CD8-positive, alpha-beta memory T cell (primary cell): ENCODE results near the gene CCNT1. TPM values are rescaled to one million over a fixed set of nuclear protein-coding genes. Genes with fewer than 3 reads are reported as not detected.
"Not testable (repeated sequence)": the region's sequence is repeated elsewhere in the genome, so short reads cannot be mapped to it uniquely, and the experiment has no call there.

ENCODE experiments used
- CTCF ChIA-PET: fragments of 350-600 bp; sonication (Branson Sonifier 250); formaldehyde crosslinking; loops from one replicate; lab custom pipeline; 2021; ENCODE audit warnings: antibody characterized with exemption; lab: Charles Lee
- POLR2A ChIA-PET: fragments of 350-600 bp; sonication (Branson Sonifier 250); formaldehyde crosslinking; loops from one replicate; lab custom pipeline; 2021; ENCODE audit warnings: antibody characterized with exemption; lab: Charles Lee
- DNase-seq, 5 donors: peaks; one replicate each; pipeline versions ENCODE4 v3.0.0 to v3.0.0-alpha.2; 2020 to 2022; ENCODE audit warnings: mixed read lengths in 1 of 5
- H3K27ac ChIP-seq: one replicate; pipeline ENCODE4 v1.7.0; 2013; ENCODE audit warnings: low read depth, mild to moderate bottlenecking, low read length, moderate library complexity
- H3K27me3 ChIP-seq: 2 replicates; pipeline ENCODE4 v1.7.0; 2013; ENCODE audit warnings: low read length, mild to moderate bottlenecking; ENCODE audit not compliant: insufficient read depth, poor library complexity, severe bottlenecking
- H3K36me3 ChIP-seq: 2 replicates; pipeline ENCODE4 v1.7.0; 2013; ENCODE audit warnings: mild to moderate bottlenecking, low read length, moderate library complexity; ENCODE audit not compliant: insufficient read depth
- H3K4me1 ChIP-seq: 2 replicates; pipeline ENCODE4 v1.7.0; 2013; ENCODE audit warnings: mild to moderate bottlenecking, low read length, moderate library complexity; ENCODE audit not compliant: insufficient read depth
- H3K4me3 ChIP-seq: 2 replicates; pipeline ENCODE4 v1.7.0; 2013; ENCODE audit warnings: mild to moderate bottlenecking, low read length
- H3K9me3 ChIP-seq: 2 replicates; pipeline ENCODE4 v1.7.0; 2013; ENCODE audit warnings: mild to moderate bottlenecking, low read length
- H3K27ac Mint-ChIP-seq, 8 donors: one replicate each; pipeline ENCODE4 v1.8.0; 2020 to 2021; ENCODE audit warnings: mixed read lengths in 8 of 8, mild to moderate bottlenecking in 6 of 8, inconsistent platforms in 3 of 8, moderate library complexity in 3 of 8
- H3K27me3 Mint-ChIP-seq, 2 donors: one replicate each; pipeline ENCODE4 v1.8.0; 2020 to 2021; ENCODE audit warnings: mixed read lengths in 2 of 2, mild to moderate bottlenecking in 1 of 2, moderate library complexity in 1 of 2
- H3K36me3 Mint-ChIP-seq, 3 donors: one replicate each; pipeline ENCODE4 v1.8.0; 2020 to 2021; ENCODE audit warnings: mixed read lengths in 3 of 3, inconsistent platforms in 1 of 3, mild to moderate bottlenecking in 1 of 3
- H3K4me1 Mint-ChIP-seq, 3 donors: one replicate each; pipeline ENCODE4 v1.8.0; 2020 to 2021; ENCODE audit warnings: mixed read lengths in 3 of 3, inconsistent platforms in 1 of 3, mild to moderate bottlenecking in 1 of 3
- H3K4me3 Mint-ChIP-seq, 7 donors: one replicate each; pipeline ENCODE4 v1.8.0; 2020 to 2021; ENCODE audit warnings: mixed read lengths in 7 of 7, mild to moderate bottlenecking in 6 of 7, moderate library complexity in 4 of 7, inconsistent platforms in 2 of 7
- H3K9me3 Mint-ChIP-seq, 5 donors: one replicate each; pipeline ENCODE4 v1.8.0; 2020 to 2022; ENCODE audit warnings: mixed read lengths in 5 of 5, mild to moderate bottlenecking in 3 of 5, moderate library complexity in 2 of 5, inconsistent platforms in 1 of 5
- polyA plus RNA-seq: library from polyadenylated mRNA; unstranded; fragments of 300-500 nt; fragmentation: Illumina TruSeq; gene quantifications from one replicate; pipeline ENCODE4 v1.2.3, GENCODE V29; 2021
- total RNA-seq, 2 experiments: library from RNA; stranded (reverse); gene quantifications; one replicate each; pipeline ENCODE4 v1.2.3, GENCODE V29; 2021

CCNT1 gene
- total and polyA plus RNA-seq, 3 experiments from 2014 or later: 12.9 to 66.4 (median 59.1) TPM

- H3K27ac Mint-ChIP-seq: no peak overlapping the region
- no peaks in the 10 kb centered on the region for H3K27me3 Mint-ChIP-seq
- Histone ChIP-seq H3K9me3 (no peaks in the 10 kb centered on the region), H3K27me3 (no peaks in the 10 kb centered on the region), H3K36me3 (peaks cover 51% of the 10 kb centered on the region), H3K4me3 (no peak overlapping the region), H3K27ac (no peak overlapping the region), H3K4me1 (peaks cover 7% of the 10 kb centered on the region)
- no peak for DNase-seq
- no peak overlapping the region for H3K4me3 Mint-ChIP-seq
- peaks cover 23 to 26% (median 26%) of the 10 kb centered on the region in 3 donors for H3K4me1 Mint-ChIP-seq
- POLR2A ChIA-PET: interaction anchor here (0.5 to 0.6 kb wide), 2 partner anchors 12 to 18 kb away, joined by 5 to 6 read pairs; no protein-coding TSS in a partner anchor
- peaks cover 8 to 73% (median 23%) of the 10 kb centered on the region in 3 donors for H3K36me3 Mint-ChIP-seq
- CTCF ChIA-PET: interaction anchor here (1.3 kb wide), 1 partner anchor 10 kb away, joined by 3 read pairs; no protein-coding TSS in a partner anchor
- H3K9me3 Mint-ChIP-seq: no peaks in the 10 kb centered on the region
These were observed 45.2 kb downstream of the CCNT1 start for GRCh38 chr12:48671231-48671856.

- Mint-ChIP-seq H3K9me3 (no peaks in the 10 kb centered on the region), H3K27ac (no peak overlapping the region), H3K27me3 (no peaks in the 10 kb centered on the region), H3K4me1 (peaks cover 12 to 17% (median 16%) of the 10 kb centered on the region in 3 donors), H3K36me3 (peaks cover 8 to 72% (median 27%) of the 10 kb centered on the region in 3 donors), H3K4me3 (no peak overlapping the region)
- no peak overlapping the region for H3K4me3 ChIP-seq
- H3K36me3 ChIP-seq: peaks cover 50% of the 10 kb centered on the region
- ChIA-PET POLR2A (no interaction called here), CTCF (no interaction called here)
- H3K27me3 ChIP-seq: no peaks in the 10 kb centered on the region
- H3K4me1 ChIP-seq: no peaks in the 10 kb centered on the region
- no peak overlapping the region for H3K27ac ChIP-seq
- DNase-seq: no peak
- no peaks in the 10 kb centered on the region for H3K9me3 ChIP-seq
These were observed 47.5 kb downstream of the CCNT1 start for GRCh38 chr12:48668996-48669395.

GRCh38 chr12:48659863-48660262, 56.6 kb downstream of the CCNT1 start:
- H3K4me1 ChIP-seq: no peaks in the 10 kb centered on the region
- Mint-ChIP-seq H3K4me1 (peaks cover 5 to 13% (median 5%) of the 10 kb centered on the region in 3 donors), H3K9me3 (no peaks in the 10 kb centered on the region), H3K27ac (peak overlapping the region in 1 of 8 donors; percentile 3), H3K36me3 (peaks cover 0 to 75% (median 21%) of the 10 kb centered on the region in 3 donors), H3K27me3 (no peaks in the 10 kb centered on the region), H3K4me3 (no peak overlapping the region)
- ChIA-PET CTCF (no interaction called here), POLR2A (no interaction called here)
- H3K27ac ChIP-seq: no peak overlapping the region
- H3K4me3 ChIP-seq: no peak overlapping the region
- H3K36me3 ChIP-seq: peaks cover 45% of the 10 kb centered on the region
- DNase-seq: no peak
- no peaks in the 10 kb centered on the region for H3K9me3 ChIP-seq
- H3K27me3 ChIP-seq: no peaks in the 10 kb centered on the region

GRCh38 chr12:48651681-48652080, 64.8 kb downstream of the CCNT1 start:
- peak overlapping the region in 5 of 8 donors; percentile 19 to 72 (median 61) for H3K27ac Mint-ChIP-seq
- Histone ChIP-seq H3K27ac (no peak overlapping the region), H3K36me3 (peaks cover 28% of the 10 kb centered on the region), H3K27me3 (no peaks in the 10 kb centered on the region), H3K4me3 (no peak overlapping the region), H3K9me3 (no peaks in the 10 kb centered on the region), H3K4me1 (no peaks in the 10 kb centered on the region)
- no peaks in the 10 kb centered on the region for H3K27me3 Mint-ChIP-seq
- no peak overlapping the region for H3K4me3 Mint-ChIP-seq
- no peak for DNase-seq
- peaks cover 0 to 4% (median 3%) of the 10 kb centered on the region in 3 donors for H3K4me1 Mint-ChIP-seq
- POLR2A ChIA-PET: no interaction called here
- H3K9me3 Mint-ChIP-seq: no peaks in the 10 kb centered on the region
- peaks cover 0 to 77% (median 7%) of the 10 kb centered on the region in 3 donors for H3K36me3 Mint-ChIP-seq
- CTCF ChIA-PET: no interaction called here

- H3K4me3 ChIP-seq, H3K27me3 Mint-ChIP-seq, H3K4me1 ChIP-seq, H3K9me3 Mint-ChIP-seq, H3K4me3 Mint-ChIP-seq, H3K9me3 ChIP-seq, CTCF ChIA-PET, H3K4me1 Mint-ChIP-seq, POLR2A ChIA-PET, H3K27ac ChIP-seq, H3K36me3 ChIP-seq, DNase-seq, H3K27ac Mint-ChIP-seq, H3K27me3 ChIP-seq: not testable (repeated sequence)
- peaks cover 0 to 51% (median 4%) of the 10 kb centered on the region in 3 donors for H3K36me3 Mint-ChIP-seq
These were observed 71.2 kb downstream of the CCNT1 start for GRCh38 chr12:48645354-48645753.

- no peak overlapping the region for H3K27ac Mint-ChIP-seq
- H3K36me3 Mint-ChIP-seq: peaks cover 0 to 35% (median 4%) of the 10 kb centered on the region in 3 donors
- peaks cover 0 to 2% (median 0%) of the 10 kb centered on the region in 3 donors for H3K4me1 Mint-ChIP-seq
- no peak overlapping the region for H3K4me3 Mint-ChIP-seq
- no peak for DNase-seq
- ChIA-PET CTCF (no interaction called here), POLR2A (no interaction called here)
- H3K4me3 ChIP-seq: no peak overlapping the region
- no peaks in the 10 kb centered on the region for H3K27me3 ChIP-seq
- H3K9me3 Mint-ChIP-seq: peaks cover 0 to 2% (median 0%) of the 10 kb centered on the region in 5 donors
- H3K4me1 ChIP-seq: no peaks in the 10 kb centered on the region
- no peaks in the 10 kb centered on the region for H3K27me3 Mint-ChIP-seq
- H3K27ac ChIP-seq: no peak overlapping the region
- no peaks in the 10 kb centered on the region for H3K36me3 ChIP-seq
- H3K9me3 ChIP-seq: no peaks in the 10 kb centered on the region
These were observed 73.5 kb downstream of the CCNT1 start for GRCh38 chr12:48643011-48643410.

- H3K4me1 Mint-ChIP-seq, POLR2A ChIA-PET, H3K4me1 ChIP-seq, H3K36me3 ChIP-seq, H3K27me3 ChIP-seq, DNase-seq, H3K9me3 ChIP-seq, H3K4me3 Mint-ChIP-seq, H3K9me3 Mint-ChIP-seq, H3K27ac Mint-ChIP-seq, H3K27ac ChIP-seq, CTCF ChIA-PET, H3K27me3 Mint-ChIP-seq, H3K4me3 ChIP-seq: not testable (repeated sequence)
- peaks cover 0 to 29% (median 4%) of the 10 kb centered on the region in 3 donors for H3K36me3 Mint-ChIP-seq
These were observed 74.6 kb downstream of the CCNT1 start for GRCh38 chr12:48641752-48642555.

- DNase-seq: no peak
- no peaks in the 10 kb centered on the region for H3K27me3 Mint-ChIP-seq
- H3K4me3 ChIP-seq: no peak overlapping the region
- H3K9me3 Mint-ChIP-seq: peaks cover 0 to 2% (median 0%) of the 10 kb centered on the region in 5 donors
- H3K9me3 ChIP-seq: no peaks in the 10 kb centered on the region
- H3K27ac Mint-ChIP-seq: no peak overlapping the region
- no peaks in the 10 kb centered on the region for H3K4me1 ChIP-seq
- no peak overlapping the region for H3K4me3 Mint-ChIP-seq
- ChIA-PET CTCF (no interaction called here), POLR2A (no interaction called here)
- H3K36me3 Mint-ChIP-seq: peaks cover 0 to 23% (median 4%) of the 10 kb centered on the region in 3 donors
- no peak overlapping the region for H3K27ac ChIP-seq
- H3K4me1 Mint-ChIP-seq: no peaks in the 10 kb centered on the region
- H3K27me3 ChIP-seq: no peaks in the 10 kb centered on the region
- H3K36me3 ChIP-seq: no peaks in the 10 kb centered on the region
These were observed 75.7 kb downstream of the CCNT1 start for GRCh38 chr12:48640854-48641253.
